Fibroblast of skin of left biceps (primary cell): Measurements from ENCODE around the gene SETMAR.
"Not testable (repeated sequence)": the region's sequence is repeated elsewhere in the genome, so short reads cannot be mapped to it uniquely, and the experiment has no call there.

Experiments used
- DNase-seq, 2 experiments: peaks; one replicate each; pipeline ENCODE4 v3.0.0-alpha.2; 2013; ENCODE audit warnings: low read depth in 2 of 2

SETMAR gene

GRCh38 chr3:4313606-4314293 is 10.6 kb downstream of the SETMAR start:
- DNase-seq: no peak

DNA sequence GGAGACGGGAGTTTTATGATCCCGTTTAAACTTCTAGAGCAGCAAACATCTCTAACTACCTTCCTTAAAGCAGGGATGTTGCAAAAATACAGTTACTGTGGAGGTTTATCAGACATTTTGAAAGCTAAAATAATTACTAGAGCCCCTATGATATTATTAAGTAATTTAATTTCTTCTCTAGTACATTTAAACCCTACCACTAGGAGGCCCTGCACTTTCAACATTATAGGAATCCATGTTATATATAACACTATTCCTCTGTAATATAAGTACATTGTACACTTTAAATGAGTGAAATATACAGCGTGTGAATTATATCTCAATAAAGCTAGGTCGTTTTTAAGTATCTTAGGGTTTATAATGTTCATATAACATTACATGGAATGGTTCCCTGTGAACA is 11.5 kb downstream of the SETMAR start:
- DNase-seq: no peak

DNA sequence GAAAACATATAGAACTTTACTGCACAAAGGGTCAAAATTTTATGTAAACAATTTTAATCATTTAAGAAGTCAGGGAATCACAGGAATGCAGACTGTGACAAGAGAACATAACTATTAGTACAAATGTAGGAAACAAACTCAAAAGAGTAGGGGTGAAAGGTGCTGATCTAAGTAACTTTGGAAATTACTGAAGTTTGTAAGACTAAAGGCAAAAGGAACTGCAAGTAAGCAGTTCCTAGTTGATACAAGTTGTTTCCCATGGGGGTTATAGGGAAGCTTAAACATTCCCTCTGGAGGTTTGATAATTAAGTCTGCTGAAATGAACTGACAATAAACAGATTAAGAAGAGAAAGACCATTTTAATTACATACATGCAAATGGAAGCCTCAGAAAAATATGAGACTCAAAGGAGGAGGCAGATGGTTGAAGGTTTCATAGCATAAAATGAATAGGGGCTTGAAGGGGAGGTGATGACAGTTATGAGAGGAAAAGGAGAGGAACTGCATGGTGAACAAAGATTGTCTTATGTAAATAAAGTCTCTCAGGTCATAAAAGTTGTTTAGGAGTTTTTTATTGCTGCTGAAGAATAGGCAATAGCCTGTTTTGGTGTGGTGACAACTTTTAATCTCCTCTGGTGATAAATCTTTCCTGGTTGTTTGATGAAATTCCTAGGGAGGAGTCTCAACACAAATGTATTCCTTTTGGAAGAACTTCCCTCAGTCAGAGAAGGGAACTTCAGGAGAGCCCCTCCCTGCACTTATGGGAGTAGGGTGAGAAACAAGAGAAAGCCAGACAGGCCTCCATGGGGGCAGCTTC is 17.1 kb downstream of the SETMAR start:
- DNase-seq: no peak

GRCh38 chr3:4321732-4322131 is 18.6 kb downstream of the SETMAR start:
- no peak for DNase-seq

GRCh38 chr3:4322635-4323034 is 19.5 kb downstream of the SETMAR start:
- DNase-seq: peak; percentile 91

DNA sequence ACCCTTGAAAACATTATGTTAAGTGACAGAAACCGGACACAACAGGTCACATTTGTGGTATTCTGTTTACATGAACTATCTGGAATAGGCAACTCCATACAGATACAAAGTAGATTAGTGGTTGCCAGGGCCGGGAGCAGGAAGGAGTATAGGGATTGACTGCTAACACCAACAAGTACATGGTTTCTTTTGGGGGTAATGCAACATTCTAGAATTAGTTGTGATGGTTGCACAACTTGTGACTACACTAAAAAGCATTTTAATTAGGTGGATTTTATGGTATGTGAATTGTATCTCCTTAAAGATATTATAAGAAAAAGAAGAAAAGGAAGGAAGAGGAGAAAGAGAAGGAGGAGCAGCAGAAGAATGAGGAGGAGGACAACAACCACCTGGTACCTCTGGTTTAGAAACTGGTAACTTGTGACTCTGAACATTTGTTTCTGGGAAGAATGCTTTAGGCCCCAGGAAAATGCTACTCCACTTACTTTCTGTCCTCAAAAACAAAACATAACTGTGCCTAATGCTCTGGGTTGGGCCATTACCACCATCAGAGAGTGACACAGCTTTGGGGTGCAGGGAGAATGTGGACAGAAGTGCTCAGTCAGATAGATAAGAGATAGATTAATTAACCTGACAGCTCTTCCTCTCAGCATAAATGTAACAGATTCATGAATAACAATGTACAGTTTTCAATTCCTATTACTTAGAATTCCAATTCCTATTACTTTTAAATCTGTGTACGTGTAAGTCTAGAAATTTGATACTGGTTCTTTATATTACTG is 20.3 kb downstream of the SETMAR start:
- no peak for DNase-seq

DNA sequence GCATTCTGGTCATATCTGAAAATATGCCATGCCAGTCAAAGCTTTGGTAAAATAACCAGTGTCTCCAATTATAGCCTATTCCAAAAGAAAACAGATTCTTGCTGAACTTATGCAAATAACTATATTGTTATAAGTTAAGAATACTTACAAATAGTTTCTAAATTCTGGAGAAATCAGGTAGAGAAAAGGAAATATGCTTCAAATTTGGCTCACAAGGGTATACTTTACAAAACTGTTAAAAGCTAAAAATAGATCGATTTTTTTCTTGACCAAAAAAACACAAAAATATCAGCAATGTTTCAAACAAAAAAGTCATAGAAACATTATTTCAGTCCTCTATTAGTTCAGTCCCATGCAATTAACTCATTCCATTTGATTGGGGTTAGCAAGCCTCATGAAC is 23.7 kb downstream of the SETMAR start:
- DNase-seq: no peak

DNA sequence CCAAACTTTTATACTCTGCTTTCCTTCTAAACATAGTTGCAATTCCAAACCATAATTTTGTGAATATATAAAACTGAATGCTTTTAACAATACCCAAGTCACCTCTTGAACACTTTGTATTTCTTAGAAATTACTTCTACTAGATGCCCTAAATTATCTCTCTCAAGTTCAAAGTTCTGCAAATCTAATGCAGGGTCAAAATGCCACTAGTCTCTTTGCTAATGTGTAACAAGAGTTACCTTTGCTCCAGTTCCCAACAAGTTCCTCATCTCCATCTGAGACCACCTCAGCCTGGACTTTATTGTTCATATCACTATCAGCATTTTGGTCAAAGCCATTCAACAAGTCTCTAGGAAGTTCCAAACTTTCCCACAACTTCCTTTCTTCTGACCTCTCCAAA is 26.6 kb downstream of the SETMAR start:
- not testable (repeated sequence) for DNase-seq

- DNase-seq: no peak
Measured at GRCh38 chr3:4332111-4332510, 28.9 kb downstream of the SETMAR start.

DNA sequence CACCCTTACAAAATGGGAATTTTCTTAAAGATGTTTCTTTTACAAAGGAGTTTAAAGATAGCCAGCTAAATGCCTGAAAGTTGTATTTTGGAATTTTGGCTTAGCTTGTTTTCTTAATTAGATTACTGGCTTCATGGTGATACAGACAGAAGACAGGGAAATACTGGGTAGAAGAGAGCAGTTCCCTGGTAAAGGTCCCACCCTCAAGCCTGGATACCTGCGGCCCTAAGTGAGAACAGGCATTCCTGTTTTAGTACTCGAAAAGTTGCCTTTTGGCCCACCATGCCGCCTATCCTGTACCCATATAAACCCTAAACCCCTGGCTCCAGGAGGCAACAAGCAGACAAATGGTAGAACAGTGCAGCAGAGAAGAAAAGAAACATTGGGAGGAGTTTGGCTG is 29.4 kb downstream of the SETMAR start:
- DNase-seq: no peak

DNA sequence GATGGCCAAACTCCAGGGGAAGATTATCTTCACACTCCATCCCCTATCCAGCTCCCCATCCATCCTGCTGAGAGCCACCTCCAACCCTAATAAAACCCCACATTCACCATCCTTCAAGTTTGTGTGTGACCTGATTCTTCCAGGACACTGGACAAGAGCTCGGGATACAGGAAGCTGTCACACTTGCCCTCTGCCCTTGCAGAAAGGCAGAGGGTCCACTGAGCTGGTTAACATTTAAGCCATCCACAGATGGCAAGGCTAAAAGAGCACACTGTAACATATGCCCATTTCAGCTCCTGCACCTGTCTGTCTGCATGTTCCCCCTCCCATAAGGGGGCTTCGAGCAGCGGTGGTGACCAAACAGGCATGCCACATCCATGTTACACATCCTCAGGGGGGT is 29.8 kb downstream of the SETMAR start:
- no peak for DNase-seq

GRCh38 chr3:4334548-4334947 is 31.4 kb downstream of the SETMAR start:
- DNase-seq: no peak

- no peak for DNase-seq
Measured at GRCh38 chr3:4335840-4336562, 32.8 kb downstream of the SETMAR start.

DNA sequence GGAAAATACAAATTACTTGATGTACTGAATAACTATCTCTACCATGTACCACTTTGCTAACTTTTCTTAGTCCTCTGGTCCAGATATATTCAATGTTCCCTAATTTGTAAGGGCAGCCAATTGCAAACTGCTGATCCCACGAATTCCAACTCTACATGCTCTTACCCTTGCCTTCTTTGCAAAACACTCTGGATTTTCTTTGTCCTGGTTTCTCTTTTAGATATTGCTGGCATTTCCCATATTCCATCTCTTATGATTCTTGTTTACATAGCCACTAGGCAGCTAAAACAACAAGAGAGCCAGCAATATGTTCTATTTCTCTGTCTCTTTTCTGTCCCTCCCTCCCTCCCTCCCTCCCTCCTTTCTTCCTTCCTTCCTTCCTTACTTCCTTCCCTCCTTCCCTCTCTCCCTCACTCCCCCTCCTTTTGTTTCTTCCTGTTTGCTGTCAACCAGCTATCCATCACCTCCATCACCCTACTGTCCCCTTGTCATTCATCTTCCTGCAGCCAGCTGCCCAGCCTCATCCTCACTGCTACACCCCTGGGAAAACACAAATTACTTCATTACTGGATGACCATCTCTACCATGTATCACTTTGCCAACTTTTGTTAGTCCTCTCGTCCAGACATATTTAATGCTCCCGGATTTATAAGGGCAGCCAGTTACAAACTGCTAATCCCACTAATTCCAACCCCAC is 33.8 kb downstream of the SETMAR start:
- DNase-seq: no peak

DNA sequence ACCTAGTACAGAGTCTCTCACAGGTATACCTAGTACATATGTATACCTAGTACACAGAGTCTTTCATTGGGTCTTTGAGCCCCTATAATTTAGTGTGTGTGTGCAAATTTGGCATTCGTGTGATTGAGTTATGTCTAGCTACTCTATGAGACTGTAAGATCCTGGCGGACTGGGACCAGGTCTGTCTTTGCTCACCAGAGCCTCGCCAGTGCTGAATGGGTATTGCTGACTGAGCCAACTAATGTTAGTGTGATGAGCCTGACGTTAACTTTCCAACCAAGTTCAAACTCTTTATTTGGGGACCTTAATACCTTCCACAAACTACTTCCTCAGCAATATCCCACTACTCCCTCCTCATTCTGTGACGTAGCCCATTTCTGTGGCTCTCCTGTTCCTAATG is 35.6 kb downstream of the SETMAR start:
- DNase-seq: no peak

GRCh38 chr3:4340077-4340410 is 36.9 kb downstream of the SETMAR start:
- DNase-seq: no peak

DNA sequence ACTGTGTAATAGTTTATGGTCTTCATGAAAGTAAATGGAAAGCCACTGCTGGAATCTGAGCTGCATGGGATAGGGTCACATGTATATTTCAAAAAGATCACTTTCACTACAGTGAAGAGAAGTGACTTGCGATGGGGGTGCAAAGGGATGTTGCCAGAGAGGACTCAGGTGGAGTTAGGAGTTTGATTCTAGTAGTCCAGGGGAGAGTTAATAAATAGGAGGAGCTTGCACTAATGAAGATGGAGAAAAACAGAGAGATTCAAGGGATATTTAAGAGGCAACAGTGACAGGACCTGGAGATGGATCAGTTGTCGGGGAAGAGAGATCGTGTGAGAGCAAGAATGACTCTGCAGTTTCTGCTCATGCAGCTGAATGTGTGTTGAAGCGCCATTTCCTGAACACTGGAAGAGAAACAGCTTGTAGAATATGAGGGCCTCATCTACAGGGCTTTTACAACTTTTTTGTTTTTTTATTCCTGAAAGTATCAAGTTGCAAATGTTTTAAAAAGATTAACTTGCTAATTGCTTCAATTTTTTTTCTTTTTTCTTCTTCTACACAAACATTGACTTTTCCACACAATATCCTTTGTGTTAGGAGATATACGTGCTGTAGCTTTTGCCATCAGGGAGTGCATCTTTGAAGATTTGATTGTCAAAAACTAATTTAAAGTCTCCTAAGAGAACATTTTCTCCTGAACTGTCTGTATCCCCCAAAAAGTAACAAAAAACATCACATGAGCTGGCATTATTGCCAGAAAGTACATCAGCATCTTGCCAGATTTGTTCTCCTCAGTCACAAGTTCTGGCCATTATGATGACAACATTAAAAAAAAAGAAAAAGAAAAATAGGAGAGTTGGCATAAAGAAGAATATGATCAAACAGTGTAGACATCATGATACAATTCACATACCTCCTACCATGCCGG is 37.5 kb downstream of the SETMAR start:
- no peak for DNase-seq

DNA sequence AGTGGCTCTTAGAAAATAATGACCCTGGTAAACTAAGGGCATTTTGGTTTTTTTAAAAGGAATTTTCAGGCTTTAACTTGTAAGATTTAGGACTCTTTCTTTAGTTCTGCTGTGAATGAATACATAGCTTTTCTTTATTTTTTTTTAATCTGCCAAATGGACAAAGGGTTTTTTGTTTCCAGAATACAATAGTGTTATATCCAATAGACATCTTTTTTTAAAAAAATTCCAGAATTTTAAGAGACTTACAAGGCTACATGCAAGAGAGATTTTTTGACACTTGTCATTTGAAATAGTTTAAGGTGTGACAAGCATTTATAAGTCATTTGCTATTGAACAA is 38.1 kb downstream of the SETMAR start:
- DNase-seq: no peak

GRCh38 chr3:4343258-4343657 is 40.1 kb downstream of the SETMAR start:
- DNase-seq: peak in 1 of 2 experiments; percentile 26

- DNase-seq: peak; percentile 16 to 34
Measured at GRCh38 chr3:4350789-4351163, 47.6 kb downstream of the SETMAR start.
